WTC11 (cell line): ENCODE measurements around the gene ANGPTL2.

Experiments
- CTCF ChIP-seq: fragments of 200-600 bp; IDR thresholded peaks from 2 replicates; pipeline ENCODE4 v1.8.0; 2022; ENCODE audit warnings: antibody characterized with exemption
- E2F4 ChIP-seq: sonication (generic); formaldehyde crosslinking; IDR thresholded peaks from 2 replicates; pipeline ENCODE4 v1.8.1; 2022; ENCODE audit warnings: low read depth, mild to moderate bottlenecking, moderate library complexity, missing genetic modification reagents, borderline replicate concordance
- NFYB ChIP-seq: sonication (generic); formaldehyde crosslinking; conservative IDR thresholded peaks from 2 replicates; pipeline ENCODE4 v1.8.0; 2022; ENCODE audit warnings: low read depth, missing genetic modification reagents
- SMAD3 ChIP-seq: sonication (generic); formaldehyde crosslinking; IDR thresholded peaks from 2 replicates; pipeline ENCODE4 v1.8.0; 2022; ENCODE audit warnings: missing genetic modification reagents, mild to moderate bottlenecking, borderline replicate concordance
- TCF7 ChIP-seq: sonication (generic); formaldehyde crosslinking; IDR thresholded peaks from 2 replicates; pipeline ENCODE4 v1.8.0; 2022; ENCODE audit warnings: mild to moderate bottlenecking, low read depth, missing genetic modification reagents, moderate library complexity
- ZNF121 ChIP-seq: sonication (generic); formaldehyde crosslinking; IDR thresholded peaks from 2 replicates; pipeline ENCODE4 v1.8.0; 2023; ENCODE audit warnings: missing genetic modification reagents
- TF ChIP-seq, protein P1 (sequence below): sonication (generic); formaldehyde crosslinking; IDR thresholded peaks from 2 replicates; pipeline ENCODE4 v1.8.1; 2022; ENCODE audit warnings: missing genetic modification reagents, borderline replicate concordance

DNA sequence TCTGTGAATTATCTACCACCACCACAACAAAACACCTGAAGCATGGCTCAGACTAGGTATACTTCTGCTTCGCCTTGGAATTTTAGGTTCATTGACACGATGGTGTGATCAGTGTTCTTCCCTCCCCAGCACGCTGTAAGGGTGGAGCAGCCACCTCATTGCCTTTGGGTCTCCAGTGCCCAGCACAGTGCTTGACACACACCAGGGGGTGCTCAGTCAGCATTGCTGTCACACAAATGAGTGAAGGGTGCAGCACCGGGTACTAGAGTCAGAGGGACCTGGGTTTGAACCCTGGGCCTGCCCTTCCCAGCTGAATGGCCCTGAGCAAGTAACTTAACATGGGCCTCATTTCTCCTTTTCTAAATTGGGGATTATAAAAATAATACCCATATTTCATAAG is 9.9 kb upstream of the ANGPTL2 start:
- no peak for TF ChIP-seq E2F4 (CRISPR knock-in tag)
- no peak for TF ChIP-seq SMAD3 (CRISPR knock-in tag)
- TF ChIP-seq ZNF121 = no peak
- TF ChIP-seq TCF7 (CRISPR knock-in tag) = no peak
- TF ChIP-seq NFYB (CRISPR knock-in tag) = no peak
- no peak for TF ChIP-seq CTCF
- TF ChIP-seq, protein P1, sequence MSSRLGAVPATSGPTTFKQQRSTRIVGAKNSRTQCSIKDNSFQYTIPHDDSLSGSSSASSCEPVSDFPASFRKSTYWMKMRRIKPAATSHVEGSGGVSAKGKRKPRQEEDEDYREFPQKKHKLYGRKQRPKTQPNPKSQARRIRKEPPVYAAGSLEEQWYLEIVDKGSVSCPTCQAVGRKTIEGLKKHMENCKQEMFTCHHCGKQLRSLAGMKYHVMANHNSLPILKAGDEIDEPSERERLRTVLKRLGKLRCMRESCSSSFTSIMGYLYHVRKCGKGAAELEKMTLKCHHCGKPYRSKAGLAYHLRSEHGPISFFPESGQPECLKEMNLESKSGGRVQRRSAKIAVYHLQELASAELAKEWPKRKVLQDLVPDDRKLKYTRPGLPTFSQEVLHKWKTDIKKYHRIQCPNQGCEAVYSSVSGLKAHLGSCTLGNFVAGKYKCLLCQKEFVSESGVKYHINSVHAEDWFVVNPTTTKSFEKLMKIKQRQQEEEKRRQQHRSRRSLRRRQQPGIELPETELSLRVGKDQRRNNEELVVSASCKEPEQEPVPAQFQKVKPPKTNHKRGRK (CRISPR knock-in tag) = no peak
